Measurements from ENCODE around the gene GBP2.
"Not testable (repeated sequence)": the region's sequence is repeated elsewhere in the genome, so short reads cannot be mapped to it uniquely, and the experiment has no call there.

GBP2 gene

DNA sequence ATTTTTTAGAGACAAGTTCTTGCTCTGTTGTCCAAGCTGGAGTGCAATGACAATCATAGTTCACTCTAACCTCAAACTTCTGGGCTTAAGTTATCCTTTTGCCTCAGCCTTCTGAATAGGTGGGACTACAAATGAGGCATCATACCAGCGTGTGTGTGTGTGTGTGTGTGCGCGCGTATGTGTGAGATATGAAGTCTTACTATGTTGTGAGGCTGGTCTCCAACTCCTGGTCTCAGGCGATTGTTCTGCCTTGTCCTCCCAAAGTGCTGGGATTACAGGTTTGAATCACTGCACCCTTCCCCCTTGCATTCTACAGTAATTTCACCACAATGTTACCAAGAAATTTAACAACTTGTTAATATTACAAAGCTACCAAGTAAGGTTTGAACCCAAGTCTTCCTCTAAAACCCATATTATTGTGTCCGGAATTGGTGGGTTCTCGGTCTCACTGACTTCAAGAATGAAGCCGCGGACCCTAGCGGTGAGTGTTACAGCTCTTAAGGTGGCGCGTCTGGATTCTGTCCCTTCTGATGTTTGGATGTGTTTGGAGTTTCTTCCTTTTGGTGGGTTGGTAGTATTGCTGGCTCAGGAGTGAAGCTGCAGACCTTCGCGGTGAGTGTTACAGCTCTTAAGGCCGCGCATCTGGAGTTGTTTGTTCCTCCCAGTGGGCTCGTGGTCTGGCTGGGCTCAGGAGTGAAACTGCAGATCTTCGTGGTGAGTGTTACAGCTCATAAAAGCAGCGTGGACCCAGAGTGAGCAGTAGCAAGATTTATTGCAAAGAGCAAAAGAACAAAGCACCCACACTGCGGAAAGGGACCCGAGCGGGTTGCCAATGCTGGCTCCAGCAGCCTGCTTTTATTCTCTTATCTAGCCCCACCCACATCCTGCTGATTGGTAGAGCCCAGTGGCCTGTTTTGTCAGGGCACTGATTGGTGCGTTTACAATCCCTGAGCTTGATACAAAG, 970 bp upstream of the GBP2 start:
- not testable (repeated sequence) for FAIRE-seq

DNA sequence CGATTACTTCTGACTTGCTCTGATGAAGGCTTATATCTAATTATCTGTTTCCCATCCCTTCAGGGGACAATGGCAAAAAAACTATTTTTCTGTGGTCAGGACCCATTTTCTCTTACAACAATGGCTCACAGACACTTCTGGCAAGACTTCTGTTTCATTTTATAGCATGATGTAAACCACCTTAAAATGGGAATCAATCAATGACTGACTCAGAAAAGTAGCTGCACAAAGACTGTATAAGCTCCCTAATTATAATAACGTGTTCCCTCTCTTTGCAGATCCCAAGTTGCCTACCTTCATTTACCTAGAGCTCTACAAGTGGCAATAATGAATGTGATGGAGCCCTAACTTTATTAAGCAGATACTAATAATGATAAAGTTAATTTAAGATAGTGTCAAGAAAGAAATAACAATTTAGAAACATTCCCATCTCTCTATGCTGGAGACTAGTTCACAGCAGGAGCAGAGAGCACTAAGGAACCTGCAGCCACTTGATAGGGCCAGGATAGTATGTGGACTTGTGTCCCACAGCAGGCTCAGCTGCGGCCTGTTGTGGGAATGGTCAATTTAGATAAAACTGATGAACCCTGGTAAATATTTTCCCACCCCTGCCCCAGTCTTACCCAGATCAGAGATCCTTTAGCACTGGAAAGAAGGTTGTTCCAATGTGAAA, 538 bp downstream of the GBP2 start:
- no peak for FAIRE-seq

DNA sequence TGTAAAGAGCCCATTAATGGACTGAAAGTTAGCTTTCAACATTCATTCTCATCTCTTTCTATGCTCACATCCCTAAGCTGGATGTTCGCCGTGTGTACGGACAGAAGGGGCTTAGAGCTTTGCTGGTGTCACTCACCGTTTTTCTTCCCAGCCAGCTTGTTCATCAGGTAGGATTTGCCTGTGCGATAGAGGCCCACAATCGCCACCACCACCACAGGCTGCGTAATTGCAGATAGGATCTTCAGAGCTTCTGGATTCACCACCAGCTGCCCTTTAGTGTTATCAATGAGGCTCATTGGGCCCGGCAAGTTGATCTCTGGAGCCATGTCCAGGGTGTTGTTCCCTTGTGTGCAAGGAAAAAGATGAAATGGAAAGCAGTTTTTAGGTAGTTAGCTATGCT, 4.3 kb downstream of the GBP2 start:
- no peak for FAIRE-seq

DNA sequence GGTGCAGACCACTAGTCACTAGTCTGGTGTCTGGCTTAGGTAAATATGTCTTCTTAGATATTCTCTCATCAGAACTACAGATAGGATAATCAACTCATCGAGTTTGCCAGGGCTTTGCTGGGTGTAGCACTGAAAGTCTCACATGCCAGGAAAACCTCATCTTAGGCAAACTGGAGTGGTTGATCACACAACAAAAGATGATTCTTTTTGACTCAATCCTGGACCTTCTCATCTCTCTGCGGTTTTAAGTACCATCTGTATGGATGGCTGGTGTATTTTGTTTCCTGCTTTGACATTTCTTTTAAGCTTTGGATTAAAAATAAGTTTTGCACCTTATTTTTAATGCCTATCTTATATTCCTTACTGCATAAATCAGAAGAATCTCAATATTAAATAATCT, 11.3 kb downstream of the GBP2 start:
- FAIRE-seq, result no peak

DNA sequence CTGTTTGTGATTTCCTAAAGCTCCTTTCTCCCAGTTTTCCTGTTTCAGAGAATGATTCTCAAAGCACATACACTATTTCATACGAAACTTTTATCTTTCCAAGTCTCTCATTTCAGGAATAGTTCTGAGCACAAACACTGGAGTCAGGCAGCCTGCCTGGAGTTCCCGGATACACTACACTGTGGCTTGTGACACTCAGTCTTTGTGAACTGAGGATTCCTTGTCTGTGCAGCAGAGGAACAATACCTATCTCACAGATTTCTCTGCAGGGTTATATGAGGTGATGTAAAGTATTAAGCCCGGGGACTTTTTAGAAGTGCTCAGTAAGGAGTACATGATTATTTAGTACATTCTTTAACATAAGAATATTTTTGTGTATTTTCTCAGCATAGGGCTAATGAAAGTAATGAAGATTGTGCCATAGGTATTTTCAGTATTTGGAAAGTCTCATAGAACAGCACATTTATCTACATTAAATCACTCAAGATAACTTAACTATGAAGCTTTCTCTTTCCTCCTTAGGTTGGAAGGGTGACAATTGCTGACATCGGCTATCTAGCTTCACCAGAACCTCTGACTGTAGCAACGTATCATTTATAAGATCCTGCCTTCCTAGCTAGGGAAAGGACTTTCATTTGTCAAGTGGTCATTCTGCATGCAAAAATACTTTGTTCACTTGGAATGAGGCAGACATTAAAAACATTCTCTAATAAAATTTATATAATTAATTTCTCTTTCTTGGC, 12.9 kb downstream of the GBP2 start:
- no peak for FAIRE-seq

DNA sequence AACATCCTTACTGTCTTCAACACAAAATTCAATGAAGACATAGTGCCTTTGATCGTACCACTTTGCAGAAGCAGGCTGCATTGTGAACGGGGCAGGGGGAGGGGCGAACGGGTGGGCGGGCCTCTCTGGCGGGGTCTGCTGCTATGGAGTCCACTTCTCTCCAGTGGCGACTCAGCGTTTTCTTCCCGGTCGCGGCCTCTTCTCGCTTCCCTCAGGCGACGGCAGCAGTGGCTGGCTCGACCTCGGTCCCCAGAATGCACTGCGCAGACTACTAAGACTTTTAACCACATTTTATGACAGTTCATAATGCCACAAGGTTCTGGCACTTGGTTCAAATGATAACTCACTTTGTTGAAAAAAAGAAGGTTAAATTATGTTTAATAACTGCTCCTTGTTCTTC, 21.2 kb downstream of the GBP2 start:
- FAIRE-seq, result no peak

DNA sequence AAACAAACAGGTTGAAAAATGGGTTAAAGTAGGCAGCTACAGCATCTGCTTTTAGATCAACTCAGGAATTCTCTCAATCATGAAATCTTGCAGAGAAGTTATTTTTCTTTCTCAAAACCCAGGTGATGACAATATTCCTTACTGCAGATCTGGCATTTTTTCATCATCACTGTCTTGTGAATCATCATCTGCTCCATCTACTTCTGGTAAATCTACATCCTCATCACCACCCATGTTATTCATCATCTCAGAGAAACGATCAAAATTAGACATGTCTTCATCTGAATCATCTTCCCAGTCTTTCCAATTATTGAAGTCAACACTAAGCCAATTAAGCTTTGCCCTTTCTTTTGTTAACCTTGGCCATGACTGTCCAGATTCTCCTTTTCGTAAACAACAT, 21.8 kb downstream of the GBP2 start:
- FAIRE-seq, result no peak

DNA sequence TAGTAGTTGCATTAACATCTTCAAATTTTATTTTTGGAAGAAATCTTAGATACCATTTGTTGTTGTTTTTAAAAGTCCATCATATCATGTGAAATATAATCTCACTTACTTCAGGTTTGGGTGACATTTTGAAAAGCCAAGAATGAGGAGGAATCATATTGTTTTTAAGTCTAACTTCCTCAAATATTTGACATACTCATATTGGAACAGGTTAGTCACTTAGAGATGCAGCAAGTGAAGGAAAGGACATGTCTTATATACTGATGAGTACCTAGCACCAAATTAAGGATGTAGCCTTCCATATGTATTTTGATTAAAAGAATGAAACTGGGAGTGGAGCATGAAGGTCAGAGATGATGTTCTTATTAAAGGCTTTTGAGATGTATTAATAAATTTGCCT, 23.9 kb downstream of the GBP2 start:
- no peak for FAIRE-seq

DNA sequence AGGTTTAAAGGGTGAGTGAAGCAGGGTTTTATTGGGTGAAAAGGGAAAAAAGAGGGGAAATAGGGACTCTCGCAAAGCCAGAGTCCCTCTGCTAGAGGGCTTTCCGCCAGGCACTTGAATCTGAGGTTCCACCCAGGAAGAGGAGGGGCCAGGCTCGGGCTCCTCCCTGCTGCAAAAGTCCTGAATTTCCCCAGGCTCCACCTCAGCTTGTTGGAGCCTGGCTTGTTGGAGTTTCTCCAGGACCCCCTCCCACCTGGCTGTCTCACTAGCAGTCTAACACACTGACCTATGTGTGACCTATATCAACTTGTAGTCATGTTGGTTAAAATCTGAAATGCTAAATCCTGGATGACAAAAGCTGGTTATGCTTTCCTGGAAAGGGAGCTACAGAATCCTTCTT, 25.5 kb downstream of the GBP2 start:
- no peak for FAIRE-seq

DNA sequence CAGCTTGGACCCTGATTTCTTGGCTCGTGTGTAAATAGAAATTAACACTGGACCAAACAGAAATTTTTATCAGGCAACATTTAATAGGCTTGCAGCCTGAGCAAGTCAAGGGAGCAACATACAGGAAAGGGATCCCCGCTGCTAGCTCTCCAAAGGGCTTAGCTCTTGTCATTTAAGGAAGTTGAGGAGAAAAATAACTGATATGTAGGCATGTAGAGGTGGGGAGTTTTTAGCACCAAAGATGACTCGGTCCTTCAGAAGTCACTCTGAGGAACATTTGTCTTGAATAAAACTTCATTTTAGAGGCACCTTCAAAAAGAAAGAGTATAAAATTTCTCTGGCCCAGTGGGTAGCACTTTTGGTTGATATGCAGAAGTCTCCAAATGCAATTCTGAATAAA, 27.1 kb downstream of the GBP2 start:
- no peak for FAIRE-seq

DNA sequence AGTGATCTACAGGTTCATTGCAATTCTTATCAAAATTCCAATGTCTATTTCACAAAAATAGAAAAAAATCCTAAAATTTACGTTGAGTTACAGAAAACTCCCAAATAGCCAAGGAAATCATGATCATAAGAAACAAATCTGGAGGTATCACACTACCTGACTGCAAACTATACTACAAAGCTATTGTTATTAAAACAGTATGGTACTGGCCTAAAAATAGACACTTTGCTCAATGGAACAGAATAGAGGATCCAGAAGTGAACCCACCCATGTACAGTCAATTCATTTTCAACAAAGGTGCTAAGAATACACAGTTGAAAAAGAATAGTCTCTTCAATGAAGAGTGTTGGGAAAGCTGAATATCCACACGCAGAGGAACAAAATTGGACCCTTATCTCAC, 30.2 kb downstream of the GBP2 start:
- no peak for FAIRE-seq

DNA sequence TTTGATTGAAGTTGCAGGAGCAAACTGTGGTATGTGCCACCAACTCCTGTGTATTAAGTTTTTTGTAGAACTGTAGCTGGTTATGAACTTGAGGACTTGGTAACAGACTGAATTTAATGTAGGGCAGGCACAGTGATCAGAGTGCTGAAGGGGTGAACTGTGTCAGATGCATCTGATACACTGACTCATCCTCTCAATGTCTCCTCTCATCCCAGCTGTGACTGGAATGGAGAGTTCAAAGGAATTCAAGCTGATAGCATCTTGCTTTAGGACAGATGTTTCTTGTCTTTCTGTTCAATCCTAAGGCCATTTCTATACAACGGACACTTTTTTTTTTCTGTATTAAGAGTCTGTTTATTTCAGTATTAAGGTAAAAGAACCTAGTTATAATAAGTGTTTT, 36.0 kb downstream of the GBP2 start:
- FAIRE-seq, result no peak

DNA sequence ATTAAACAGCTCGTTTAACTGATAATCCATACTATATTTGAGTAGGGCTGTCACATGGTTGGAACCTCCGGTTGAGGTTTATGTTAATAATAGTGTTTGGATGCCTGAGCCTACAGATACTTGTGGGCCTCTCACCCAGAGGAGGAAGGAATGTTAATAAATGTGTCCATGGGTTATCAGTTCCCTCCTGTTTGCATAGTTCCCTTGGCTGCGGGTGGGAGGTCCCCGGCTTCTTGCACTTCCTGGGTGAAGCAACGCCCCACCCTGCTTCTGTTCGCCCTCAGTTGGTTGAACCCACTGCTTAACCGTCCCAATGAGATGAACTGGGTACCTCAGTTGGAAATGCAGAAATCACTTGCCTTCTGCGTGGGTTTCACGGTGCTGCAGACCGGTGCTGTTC, 37.3 kb downstream of the GBP2 start:
- FAIRE-seq, result no peak

DNA sequence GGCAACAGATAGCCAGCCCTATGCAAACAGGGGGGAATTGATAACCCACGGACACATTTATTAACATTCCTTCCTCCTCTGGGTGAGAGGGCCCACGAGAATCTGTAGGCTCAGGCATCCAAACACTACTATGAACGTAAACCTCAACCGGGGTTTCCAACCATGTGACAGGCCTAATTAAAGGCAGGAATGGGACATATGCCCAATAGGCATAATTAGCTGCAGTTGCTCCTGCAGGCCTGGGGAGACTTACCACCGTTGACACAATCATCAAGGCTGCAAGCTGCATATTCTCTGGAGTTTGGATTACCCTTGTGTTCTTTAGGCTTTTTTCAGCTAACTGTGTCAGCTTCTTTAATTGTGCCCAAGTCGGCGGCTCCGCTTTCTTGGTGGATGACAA, 38.7 kb downstream of the GBP2 start:
- FAIRE-seq, result no peak

DNA sequence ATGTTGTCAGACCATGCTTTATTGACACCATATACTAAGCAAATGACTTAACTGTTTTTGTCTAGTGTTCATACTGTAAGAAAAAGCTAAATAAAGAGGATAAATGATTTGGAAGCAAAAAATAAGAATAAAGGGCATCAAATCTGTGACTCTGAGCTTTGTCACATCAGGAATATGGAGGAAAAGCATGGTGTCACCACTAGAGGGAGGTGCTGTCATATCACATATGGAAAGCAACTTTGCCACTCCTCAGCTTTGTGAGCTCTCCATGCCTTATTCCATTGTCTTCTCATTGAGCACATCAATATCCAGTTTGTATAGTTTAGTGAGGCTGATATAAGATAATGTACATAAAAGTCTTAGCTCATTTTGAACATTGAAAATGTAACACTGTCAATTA, 40.1 kb downstream of the GBP2 start:
- no peak for FAIRE-seq

DNA sequence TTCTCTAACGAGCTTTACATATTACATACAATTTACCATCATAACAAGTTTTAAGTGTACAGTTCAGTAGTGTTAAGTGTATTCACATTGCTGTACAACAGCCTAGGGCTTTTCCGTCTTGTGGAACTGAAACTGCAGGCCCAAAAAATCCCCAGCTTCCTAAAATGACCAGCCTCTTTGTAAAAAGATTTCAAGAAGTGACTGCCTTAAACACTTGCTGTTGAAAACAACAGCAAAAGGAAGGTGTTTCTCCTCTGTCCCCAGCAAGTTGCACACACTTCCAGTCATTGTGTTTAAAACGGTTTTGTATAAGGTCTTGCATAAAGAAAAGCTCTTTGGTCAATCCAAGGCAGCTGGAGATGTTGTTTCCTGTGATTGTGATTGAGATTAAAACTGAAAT, 44.9 kb downstream of the GBP2 start:
- no peak for FAIRE-seq

DNA sequence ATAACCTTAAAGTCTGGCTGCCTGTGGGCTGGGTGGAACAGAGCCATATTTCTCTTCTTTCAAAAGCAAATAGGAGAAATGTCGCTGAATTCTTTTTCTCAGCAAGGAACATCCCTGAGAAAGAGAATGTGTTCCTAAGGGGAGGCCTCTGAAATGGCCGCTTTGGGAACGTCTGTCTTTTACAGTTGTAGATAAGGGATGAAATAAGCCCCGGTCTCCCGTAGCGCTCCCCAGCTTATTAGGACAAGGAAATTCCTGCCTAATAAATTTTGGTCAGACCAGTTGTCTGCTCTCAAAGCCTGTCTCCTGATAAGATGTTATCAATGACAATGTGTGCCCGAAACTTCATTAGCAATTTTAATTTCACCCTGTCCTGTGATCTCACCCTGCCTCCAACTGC, 45.8 kb downstream of the GBP2 start:
- FAIRE-seq, result not testable (repeated sequence)

DNA sequence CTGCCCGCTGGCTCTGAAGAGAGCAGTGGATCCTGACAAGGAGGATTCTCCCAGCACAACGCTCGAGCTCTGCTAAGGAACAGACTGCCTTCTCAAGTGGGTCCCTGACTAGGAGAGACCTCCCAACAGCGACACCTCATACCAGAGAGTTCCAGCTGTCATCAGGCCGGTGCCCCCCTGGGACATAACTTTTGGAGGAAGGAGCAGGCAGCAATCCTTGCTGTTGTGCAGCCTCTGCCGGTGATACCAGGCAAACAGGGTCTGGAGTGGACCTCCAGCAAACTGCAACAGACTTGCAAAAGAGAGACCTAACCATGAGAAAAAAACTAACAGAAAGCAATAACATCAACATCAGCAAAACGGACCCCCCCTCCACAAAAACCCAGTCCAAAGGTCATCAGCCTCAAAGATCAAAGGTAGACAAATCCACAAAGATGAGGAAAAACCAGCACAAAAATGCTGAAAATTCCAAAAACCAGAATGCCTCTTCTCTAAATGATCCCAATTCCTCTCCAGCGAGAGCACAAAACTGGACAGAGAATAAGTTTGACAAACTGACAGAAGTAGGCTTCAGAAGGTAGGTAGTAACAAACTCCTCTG, 53.3 kb downstream of the GBP2 start:
- not testable (repeated sequence) for FAIRE-seq

DNA sequence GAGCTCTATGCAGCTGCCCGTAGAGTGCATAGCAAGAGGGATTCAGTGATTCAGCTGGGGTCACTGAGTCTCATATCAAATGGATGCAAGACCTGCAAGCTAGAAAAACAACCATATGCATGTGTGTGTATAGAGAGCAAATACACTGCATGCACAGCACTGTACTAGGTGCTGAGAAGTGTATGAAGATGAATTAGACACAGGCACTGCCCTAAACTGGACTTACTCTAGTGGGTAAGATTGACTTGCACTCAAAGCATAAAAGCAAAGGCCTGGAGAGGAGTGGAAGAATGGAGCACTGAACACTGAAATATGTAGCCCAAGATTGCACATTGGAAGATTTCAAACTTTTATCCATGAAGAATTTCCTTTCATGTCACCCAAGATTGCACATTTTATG, 55.4 kb downstream of the GBP2 start:
- no peak for FAIRE-seq

DNA sequence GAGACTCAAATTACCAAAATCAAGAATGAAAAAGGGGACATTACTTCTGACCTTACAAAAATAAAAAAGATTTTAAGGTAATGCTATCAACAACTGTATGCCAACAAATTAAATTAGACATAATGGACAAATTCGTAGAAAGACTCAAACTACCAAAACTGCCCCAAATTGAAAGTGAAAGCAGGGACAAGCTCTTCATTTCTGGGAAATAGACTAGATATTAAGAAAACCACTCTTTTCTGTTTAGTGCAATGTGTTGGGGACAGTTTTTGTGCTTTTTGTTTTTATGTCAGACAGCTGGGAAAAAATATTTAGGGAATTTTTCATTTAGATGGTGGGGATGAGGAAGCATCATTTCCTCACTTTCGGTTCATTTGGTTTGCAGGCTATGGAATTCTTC, 56.0 kb downstream of the GBP2 start:
- no peak for FAIRE-seq

DNA sequence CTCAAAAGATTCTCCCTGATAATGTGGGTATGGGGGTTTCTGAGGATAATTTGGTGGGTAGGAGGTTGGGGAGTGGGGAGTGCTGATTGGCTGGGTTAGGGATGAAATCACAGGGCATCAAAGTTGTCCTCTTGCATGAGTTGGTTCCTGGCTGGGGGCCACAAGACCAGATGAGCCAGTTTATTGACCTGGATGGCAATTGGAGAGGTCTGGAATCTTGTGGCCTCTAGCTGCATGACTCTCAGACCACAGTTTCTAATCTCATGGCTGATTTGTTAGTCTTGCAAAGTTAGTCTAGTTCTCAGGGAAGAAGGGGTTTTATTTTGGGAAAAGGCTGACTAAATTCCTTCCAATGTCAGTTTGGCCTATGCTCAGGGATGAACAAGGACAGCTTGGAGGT, 57.6 kb downstream of the GBP2 start:
- FAIRE-seq, result no peak

DNA sequence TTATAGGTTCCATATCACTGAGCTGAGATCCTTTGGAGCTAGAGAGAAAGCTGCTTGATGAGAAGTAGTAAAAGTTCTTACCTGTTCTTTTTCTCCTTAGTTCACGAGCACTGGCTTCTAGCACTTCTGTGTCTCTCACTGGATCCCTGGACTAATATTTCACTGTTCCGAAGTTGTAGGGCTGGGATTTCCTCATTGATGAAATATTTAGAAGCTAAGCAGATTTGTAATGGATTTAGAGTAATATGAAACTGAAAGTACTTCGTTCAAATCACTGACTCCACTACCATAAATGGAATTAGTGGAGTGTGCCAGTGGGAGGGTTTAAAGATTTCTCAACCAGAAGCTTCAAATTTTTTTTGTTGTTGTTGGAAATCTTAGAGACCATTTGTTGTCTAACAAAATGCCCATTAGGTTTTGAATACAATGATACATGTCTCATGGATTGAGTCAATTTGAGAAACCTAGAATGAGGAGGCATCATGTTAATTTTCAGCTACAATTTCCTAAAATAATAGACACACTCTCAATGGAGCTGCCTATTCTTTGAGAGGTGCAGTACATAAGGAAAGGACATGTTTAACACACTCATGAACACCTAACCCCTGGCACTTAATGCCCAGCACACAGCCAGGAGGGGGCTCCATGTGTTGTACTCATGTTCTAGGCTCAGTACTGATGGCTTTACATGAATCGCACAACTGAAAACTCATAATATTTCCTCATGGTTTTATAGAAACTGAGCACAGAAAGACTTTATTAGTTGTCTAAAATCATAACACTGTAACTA, 60.6 kb downstream of the GBP2 start, which contains the start of gene GBP1:
Gene GBP1, minus strand, starts transcription at position 130 of the 790 bp plus-strand sequence. CDS start 1,974 bp downstream, outside the sequence.
- peak; percentile 97 for FAIRE-seq

Data from endometrium (tissue), 2 donors.